Natural killer cell treated with Interleukin-12 subunit alpha and Interleukin-12 subunit beta and Interleukin-15 and Interleukin-18, amount 100 ng/mL, for 72 hours (primary cell): Measurements from ENCODE around the gene SH3RF2. TPM values are rescaled to one million over a fixed set of nuclear protein-coding genes. Genes with fewer than 3 reads are reported as not detected.

Experiments
- ATAC-seq, 2 donors: fragments of 150-1000 bp; cut with Tn5 transposase in 1 of 2; sonication (Bioruptor Pico), chemical (Tn5 transposase) in 1 of 2; 2 replicates each; pipeline ENCODE4 v1.10.0; 2021
- DNase-seq: peaks from one replicate; pipeline ENCODE4 v3.0.0; 2022; ENCODE audit warnings: low spot score
- H3K27ac Mint-ChIP-seq, 2 donors: 1 replicate in 1 of 2; 2 replicates in 1 of 2; pipeline ENCODE4 v1.8.0; 2022; ENCODE audit warnings: mixed read lengths in 2 of 2, mild to moderate bottlenecking in 1 of 2, moderate library complexity in 1 of 2
- H3K27me3 Mint-ChIP-seq, 2 donors: 1 replicate in 1 of 2; 2 replicates in 1 of 2; pipeline ENCODE4 v1.8.0; 2022; ENCODE audit warnings: mixed read lengths in 2 of 2
- H3K36me3 Mint-ChIP-seq: one replicate; pipeline ENCODE4 v1.8.0; 2022; ENCODE audit warnings: mixed read lengths
- H3K4me1 Mint-ChIP-seq, 2 donors: 1 replicate in 1 of 2; 2 replicates in 1 of 2; pipeline ENCODE4 v1.8.0; 2022; ENCODE audit warnings: low read depth in 2 of 2, mixed read lengths in 2 of 2, mild to moderate bottlenecking in 1 of 2
- H3K4me3 Mint-ChIP-seq: one replicate; pipeline ENCODE4 v1.8.0; 2022; ENCODE audit warnings: mixed read lengths
- H3K9me3 Mint-ChIP-seq: 2 replicates; pipeline ENCODE4 v1.8.0; 2022; ENCODE audit warnings: mixed read lengths
- total RNA-seq, 2 donors: library from RNA; stranded (reverse); gene quantifications; one replicate each; pipeline ENCODE4 v1.2.3, GENCODE V29; 2022

The SH3RF2 gene
- total RNA-seq, 2 donors from 2014 or later = 0.07 to 0.50 TPM

- H3K27me3 Mint-ChIP-seq = peaks cover 5 to 28% of the 10 kb centered on the region in 2 donors
- no peaks in the 10 kb centered on the region for H3K36me3 Mint-ChIP-seq
- DNase-seq (no peak), ATAC-seq (no peak)
- H3K27ac Mint-ChIP-seq = no peak overlapping the region
- no peaks in the 10 kb centered on the region for H3K4me1 Mint-ChIP-seq
- no peak overlapping the region for H3K4me3 Mint-ChIP-seq
- no peaks in the 10 kb centered on the region for H3K9me3 Mint-ChIP-seq
Measured at GRCh38 chr5:145968970-145969713, 32.8 kb downstream of the SH3RF2 start.

GRCh38 chr5:145969714-145970092 is 33.3 kb downstream of the SH3RF2 start:
- DNase-seq (no peak), ATAC-seq (no peak)
- no peak overlapping the region for H3K27ac Mint-ChIP-seq
- H3K4me3 Mint-ChIP-seq = no peak overlapping the region
- no peaks in the 10 kb centered on the region for H3K9me3 Mint-ChIP-seq
- peaks cover 5 to 31% of the 10 kb centered on the region in 2 donors for H3K27me3 Mint-ChIP-seq
- H3K36me3 Mint-ChIP-seq = no peaks in the 10 kb centered on the region
- H3K4me1 Mint-ChIP-seq = no peaks in the 10 kb centered on the region

- no peak for DNase-seq
- Mint-ChIP-seq H3K9me3 (no peaks in the 10 kb centered on the region), H3K36me3 (no peaks in the 10 kb centered on the region), H3K27me3 (peaks cover 5 to 21% of the 10 kb centered on the region in 2 donors), H3K4me3 (no peak overlapping the region), H3K27ac (no peak overlapping the region), H3K4me1 (no peaks in the 10 kb centered on the region)
- no peak for ATAC-seq
Measured at GRCh38 chr5:145971108-145971507, 34.7 kb downstream of the SH3RF2 start.

- no peak overlapping the region for H3K27ac Mint-ChIP-seq
- H3K4me1 Mint-ChIP-seq = no peaks in the 10 kb centered on the region
- H3K27me3 Mint-ChIP-seq = peaks cover 5 to 16% of the 10 kb centered on the region in 2 donors
- no peak for DNase-seq
- H3K9me3 Mint-ChIP-seq = no peaks in the 10 kb centered on the region
- H3K36me3 Mint-ChIP-seq = no peaks in the 10 kb centered on the region
- no peak for ATAC-seq
- H3K4me3 Mint-ChIP-seq = no peak overlapping the region
Measured at GRCh38 chr5:145971701-145972100, 35.3 kb downstream of the SH3RF2 start.

GRCh38 chr5:145975001-145975360 is 38.6 kb downstream of the SH3RF2 start:
- no peak overlapping the region for H3K4me3 Mint-ChIP-seq

GRCh38 chr5:145975361-145976066 is 39.1 kb downstream of the SH3RF2 start:
- peak in 1 of 2 donors; percentile 17 for ATAC-seq
- no peak for DNase-seq
- Mint-ChIP-seq H3K36me3 (no peaks in the 10 kb centered on the region), H3K4me1 (no peaks in the 10 kb centered on the region), H3K4me3 (no peak overlapping the region), H3K9me3 (no peaks in the 10 kb centered on the region), H3K27me3 (peaks cover 0 to 9% of the 10 kb centered on the region in 2 donors), H3K27ac (no peak overlapping the region)

More at GRCh38 chr5:145975001-145975360, 38.6 kb downstream of the SH3RF2 start:
- no peaks in the 10 kb centered on the region for H3K36me3 Mint-ChIP-seq
- no peak overlapping the region for H3K27ac Mint-ChIP-seq
- H3K9me3 Mint-ChIP-seq = no peaks in the 10 kb centered on the region
- DNase-seq (no peak), ATAC-seq (no peak)
- H3K4me1 Mint-ChIP-seq = no peaks in the 10 kb centered on the region
- H3K27me3 Mint-ChIP-seq = peaks cover 0 to 9% of the 10 kb centered on the region in 2 donors

GRCh38 chr5:145976431-145977155 is 40.2 kb downstream of the SH3RF2 start:
- peak; percentile 37 to 65 for ATAC-seq
- H3K27me3 Mint-ChIP-seq = peaks cover 3 to 15% of the 10 kb centered on the region in 2 donors
- DNase-seq = no peak
- H3K4me3 Mint-ChIP-seq = no peak overlapping the region
- H3K36me3 Mint-ChIP-seq = no peaks in the 10 kb centered on the region
- H3K9me3 Mint-ChIP-seq = no peaks in the 10 kb centered on the region
- no peak overlapping the region for H3K27ac Mint-ChIP-seq
- no peaks in the 10 kb centered on the region for H3K4me1 Mint-ChIP-seq

- H3K27me3 Mint-ChIP-seq = peaks cover 3 to 16% of the 10 kb centered on the region in 2 donors
- no peaks in the 10 kb centered on the region for H3K36me3 Mint-ChIP-seq
- DNase-seq (no peak), ATAC-seq (no peak)
- no peaks in the 10 kb centered on the region for H3K4me1 Mint-ChIP-seq
- no peaks in the 10 kb centered on the region for H3K9me3 Mint-ChIP-seq
- H3K27ac Mint-ChIP-seq = no peak overlapping the region
- H3K4me3 Mint-ChIP-seq = no peak overlapping the region
Measured at GRCh38 chr5:145978171-145978570, 41.8 kb downstream of the SH3RF2 start.

GRCh38 chr5:145978708-145979107 is 42.3 kb downstream of the SH3RF2 start:
- Mint-ChIP-seq H3K4me3 (no peak overlapping the region), H3K27ac (no peak overlapping the region), H3K36me3 (no peaks in the 10 kb centered on the region), H3K27me3 (peaks cover 3 to 15% of the 10 kb centered on the region in 2 donors), H3K9me3 (no peaks in the 10 kb centered on the region), H3K4me1 (no peaks in the 10 kb centered on the region)
- ATAC-seq (no peak), DNase-seq (no peak)

GRCh38 chr5:145979270-145980223 is 43.2 kb downstream of the SH3RF2 start:
- Mint-ChIP-seq H3K9me3 (no peaks in the 10 kb centered on the region), H3K36me3 (no peaks in the 10 kb centered on the region), H3K4me3 (no peak overlapping the region), H3K27ac (no peak overlapping the region), H3K4me1 (no peaks in the 10 kb centered on the region), H3K27me3 (peaks cover 3 to 7% of the 10 kb centered on the region in 2 donors)
- no peak for DNase-seq
- no peak for ATAC-seq

- ATAC-seq (no peak), DNase-seq (no peak)
- Mint-ChIP-seq H3K27ac (no peak overlapping the region), H3K4me3 (no peak overlapping the region), H3K4me1 (no peaks in the 10 kb centered on the region), H3K9me3 (no peaks in the 10 kb centered on the region), H3K27me3 (peaks cover 3 to 7% of the 10 kb centered on the region in 2 donors), H3K36me3 (no peaks in the 10 kb centered on the region)
Measured at GRCh38 chr5:145980259-145980658, 43.9 kb downstream of the SH3RF2 start.

- Mint-ChIP-seq H3K9me3 (no peaks in the 10 kb centered on the region), H3K4me3 (no peak overlapping the region), H3K27ac (no peak overlapping the region), H3K36me3 (no peaks in the 10 kb centered on the region), H3K4me1 (no peaks in the 10 kb centered on the region), H3K27me3 (peaks cover 3 to 7% of the 10 kb centered on the region in 2 donors)
- ATAC-seq (no peak), DNase-seq (no peak)
Measured at GRCh38 chr5:145980718-145981117, 44.3 kb downstream of the SH3RF2 start.
